Uterus (tissue), 4 donors: ENCODE measurements around the gene KMT2D. TPM values are rescaled to one million over a fixed set of nuclear protein-coding genes. Genes with fewer than 3 reads are reported as not detected.

Source experiments
- DNase-seq, 2 donors: peaks; one replicate each; pipeline ENCODE4 v3.0.0-alpha.2; 2019 to 2020
- H3K27ac ChIP-seq, 2 donors: fragments of 200-600 bp; sonication (generic); 1 replicate in 1 of 2; 2 replicates in 1 of 2; pipeline ENCODE4 v1.5.1; 2016 to 2018
- H3K27me3 ChIP-seq, 2 donors: fragments of 200-600 bp; sonication (generic); one replicate each; pipeline ENCODE4 v1.5.1; 2018 to 2019; ENCODE audit warnings: control low read depth in 1 of 2
- H3K36me3 ChIP-seq, 2 donors: fragments of 200-600 bp; sonication (generic); one replicate each; pipeline ENCODE4 v1.5.1; 2019; ENCODE audit warnings: control low read depth in 1 of 2
- H3K4me1 ChIP-seq, 2 donors: fragments of 200-600 bp; sonication (generic); one replicate each; pipeline ENCODE4 v1.5.1; 2018 to 2019; ENCODE audit warnings: control low read depth in 1 of 2
- H3K4me3 ChIP-seq, 2 donors: fragments of 200-600 bp; sonication (generic); 1 replicate in 1 of 2; 2 replicates in 1 of 2; pipeline ENCODE4 v1.5.1; 2018 to 2019; ENCODE audit warnings: mild to moderate bottlenecking in 1 of 2
- H3K9me3 ChIP-seq, 2 donors: fragments of 200-600 bp; sonication (generic); one replicate each; pipeline ENCODE4 v1.5.1; 2019; ENCODE audit warnings: control low read depth in 1 of 2
- CTCF ChIP-seq, 4 experiments: fragments of 200-600 bp in 2 of 4; fragments of 450-650 bp in 2 of 4; sonication (generic) in 2 of 4; IDR thresholded peaks; one replicate each; pipeline ENCODE4 v1.5.1; 2016 to 2019; ENCODE audit warnings: antibody characterized with exemption in 4 of 4, mild to moderate bottlenecking in 2 of 4, moderate library complexity in 1 of 4
- POLR2A ChIP-seq, 2 donors: fragments of 450-650 bp; IDR thresholded peaks; one replicate each; pipeline ENCODE4 v1.6.1; 2016; ENCODE audit warnings: antibody characterized with exemption in 2 of 2, mild to moderate bottlenecking in 1 of 2, moderate library complexity in 1 of 2
- intact Hi-C: fragments of 100-400 bp; cut with DNase I; formaldehyde crosslinking; loops from one replicate; pipeline ENCODE4 v1.15.1; 2023; ENCODE audit warnings: low total_unique reads
- total RNA-seq, 4 donors: library from RNA; depleted of rRNA in 3 of 4; stranded (reverse); fragments of >200 nt in 3 of 4; gene quantifications; one replicate each; pipeline versions ENCODE4 v1.1.0 to v1.2.4, GENCODE V29; 2014 to 2023
- donor health status: DM: yes; HTN: yes; CAD: no.

KMT2D gene
- total RNA-seq, 4 donors from 2014 or later = 22.3 to 138 (median 38.2) TPM

- Histone ChIP-seq H3K27ac (no peak overlapping the region), H3K27me3 (peaks cover 0 to 6% of the 10 kb centered on the region in 2 donors)
- intact Hi-C loops = no loop called here
Measured at GRCh38 chr12:49094975-49095365, 34.4 kb upstream of the KMT2D start.

GRCh38 chr12:49094160-49094974, 33.8 kb upstream of the KMT2D start, which contains the start of gene DHH:
DHH (minus strand) TSS chr12:49094801; CDS start chr12:49094512, 289 bp downstream.
- H3K27ac ChIP-seq = no peak within 1 kb of the TSS
- H3K27me3 ChIP-seq = peaks cover 0 to 6% of the 10 kb centered on the region in 2 donors
- H3K4me3 ChIP-seq = peak within 1 kb of the TSS in 1 of 2 donors; percentile 7
- no peak for TF ChIP-seq CTCF (IDR thresholded peaks at IDR 0.05)
- TF ChIP-seq POLR2A (IDR thresholded peaks at IDR 0.05) = no peak
- DNase-seq = peak; percentile 40 to 43
- H3K9me3 ChIP-seq = no peaks in the 10 kb centered on the region
- H3K4me1 ChIP-seq = peaks cover 5 to 22% of the 10 kb centered on the region in 2 donors
- H3K36me3 ChIP-seq = no peaks in the 10 kb centered on the region
- intact Hi-C loops = no loop called here

More at GRCh38 chr12:49094975-49095365, 34.4 kb upstream of the KMT2D start:
- no peak for DNase-seq
- H3K9me3 ChIP-seq = no peaks in the 10 kb centered on the region
- H3K4me3 ChIP-seq = no peak overlapping the region
- H3K36me3 ChIP-seq = no peaks in the 10 kb centered on the region
- H3K4me1 ChIP-seq = peaks cover 5 to 19% of the 10 kb centered on the region in 2 donors
- TF ChIP-seq POLR2A (IDR thresholded peaks at IDR 0.05) = no peak
- TF ChIP-seq CTCF (IDR thresholded peaks at IDR 0.05) = no peak

- Histone ChIP-seq H3K27me3 (peaks cover 0 to 6% of the 10 kb centered on the region in 2 donors), H3K4me3 (peak overlapping the region in 1 of 2 donors; percentile 7), H3K36me3 (no peaks in the 10 kb centered on the region), H3K27ac (no peak overlapping the region), H3K4me1 (peaks cover 5 to 26% of the 10 kb centered on the region in 2 donors), H3K9me3 (no peaks in the 10 kb centered on the region)
- no peak for DNase-seq
- TF ChIP-seq CTCF (IDR thresholded peaks at IDR 0.05) (no peak), POLR2A (IDR thresholded peaks at IDR 0.05) (no peak)
- intact Hi-C loops = no loop called here
Measured at GRCh38 chr12:49093792-49094159, 33.2 kb upstream of the KMT2D start.

GRCh38 chr12:49092816-49093406, 32.3 kb upstream of the KMT2D start:
- TF ChIP-seq POLR2A (IDR thresholded peaks at IDR 0.05) (no peak), CTCF (IDR thresholded peaks at IDR 0.05) (no peak)
- Histone ChIP-seq H3K9me3 (no peaks in the 10 kb centered on the region), H3K27me3 (peaks cover 0 to 6% of the 10 kb centered on the region in 2 donors), H3K4me1 (peaks cover 5 to 26% of the 10 kb centered on the region in 2 donors), H3K36me3 (no peaks in the 10 kb centered on the region), H3K27ac (peak overlapping the region in 1 of 2 donors; percentile 63), H3K4me3 (no peak overlapping the region)
- no peak for DNase-seq
- intact Hi-C loops = no loop called here
